ENCODE measurements around the gene TMEM50A. TPM values are rescaled to one million over a fixed set of nuclear protein-coding genes. Genes with fewer than 3 reads are reported as not detected.
"Not testable (repeated sequence)": the region's sequence is repeated elsewhere in the genome, so short reads cannot be mapped to it uniquely, and the experiment has no call there.

TMEM50A gene
- total RNA-seq, 2 experiments from 2014 or later, result 140 to 176 TPM

GRCh38 chr1:25382543-25382942 lies 44.4 kb downstream of the TMEM50A start:
- H3K4me1 Mint-ChIP-seq; H3K27me3 Mint-ChIP-seq; POLR2A ChIA-PET; DNase-seq; H3K36me3 Mint-ChIP-seq (ENCODE audit: low read depth); H3K27ac Mint-ChIP-seq; CTCF ChIA-PET; H3K4me3 Mint-ChIP-seq; H3K9me3 Mint-ChIP-seq: not testable (repeated sequence)

- H3K4me3 Mint-ChIP-seq; H3K27ac Mint-ChIP-seq; DNase-seq; H3K4me1 Mint-ChIP-seq; POLR2A ChIA-PET; H3K9me3 Mint-ChIP-seq; H3K36me3 Mint-ChIP-seq (ENCODE audit: low read depth); H3K27me3 Mint-ChIP-seq; CTCF ChIA-PET: not testable (repeated sequence)
Observed at GRCh38 chr1:25383090-25383489, 45.0 kb downstream of the TMEM50A start.

- H3K4me3 Mint-ChIP-seq; H3K36me3 Mint-ChIP-seq (ENCODE audit: low read depth); POLR2A ChIA-PET; H3K4me1 Mint-ChIP-seq; DNase-seq; CTCF ChIA-PET; H3K9me3 Mint-ChIP-seq; H3K27ac Mint-ChIP-seq: not testable (repeated sequence)
- H3K27me3 Mint-ChIP-seq, result peaks cover 10% of the 10 kb centered on the region
Observed at GRCh38 chr1:25383875-25384274, 45.7 kb downstream of the TMEM50A start.

GRCh38 chr1:25387096-25387495 lies 49.0 kb downstream of the TMEM50A start:
- H3K4me1 Mint-ChIP-seq; H3K36me3 Mint-ChIP-seq (ENCODE audit: low read depth); DNase-seq; H3K4me3 Mint-ChIP-seq; H3K27me3 Mint-ChIP-seq; POLR2A ChIA-PET; H3K27ac Mint-ChIP-seq; H3K9me3 Mint-ChIP-seq: not testable (repeated sequence)
- CTCF ChIA-PET, result interaction anchor here (0.9 kb wide), 1 partner anchor 508 kb away, joined by 5 read pairs; no protein-coding TSS in a partner anchor

- POLR2A ChIA-PET, H3K9me3 Mint-ChIP-seq, H3K4me1 Mint-ChIP-seq: not testable (repeated sequence)
Observed at GRCh38 chr1:25388691-25389090, 50.6 kb downstream of the TMEM50A start.

GRCh38 chr1:25389721-25390120 lies 51.6 kb downstream of the TMEM50A start:
- DNase-seq; H3K4me3 Mint-ChIP-seq; H3K27ac Mint-ChIP-seq; H3K4me1 Mint-ChIP-seq; H3K27me3 Mint-ChIP-seq; H3K9me3 Mint-ChIP-seq; H3K36me3 Mint-ChIP-seq (ENCODE audit: low read depth); CTCF ChIA-PET: not testable (repeated sequence)
- POLR2A ChIA-PET, result interaction anchor here (0.6 kb wide), 1 partner anchor 521 kb away, joined by 4 read pairs; no protein-coding TSS in a partner anchor

More at GRCh38 chr1:25388691-25389090, 50.6 kb downstream of the TMEM50A start:
- CTCF ChIA-PET; DNase-seq; H3K4me3 Mint-ChIP-seq; H3K27me3 Mint-ChIP-seq; H3K36me3 Mint-ChIP-seq (ENCODE audit: low read depth); H3K27ac Mint-ChIP-seq: not testable (repeated sequence)

GRCh38 chr1:25392841-25393240 lies 54.7 kb downstream of the TMEM50A start:
- Mint-ChIP-seq H3K9me3 (no peaks in the 10 kb centered on the region), H3K27ac (no peak overlapping the region), H3K36me3 (ENCODE audit: low read depth) (no peaks in the 10 kb centered on the region), H3K4me1 (no peaks in the 10 kb centered on the region), H3K27me3 (peaks cover 10% of the 10 kb centered on the region), H3K4me3 (no peak overlapping the region)
- no peak for DNase-seq
- CTCF ChIA-PET, result no interaction called here
- POLR2A ChIA-PET, result no interaction called here

- DNase-seq; H3K4me1 Mint-ChIP-seq; H3K9me3 Mint-ChIP-seq; POLR2A ChIA-PET; H3K27ac Mint-ChIP-seq; CTCF ChIA-PET; H3K36me3 Mint-ChIP-seq (ENCODE audit: low read depth); H3K4me3 Mint-ChIP-seq: not testable (repeated sequence)
- peaks cover 19% of the 10 kb centered on the region for H3K27me3 Mint-ChIP-seq
Observed at GRCh38 chr1:25397549-25397948, 59.4 kb downstream of the TMEM50A start.

- peaks cover 19% of the 10 kb centered on the region for H3K27me3 Mint-ChIP-seq
- DNase-seq; H3K36me3 Mint-ChIP-seq (ENCODE audit: low read depth); POLR2A ChIA-PET; H3K4me3 Mint-ChIP-seq; H3K9me3 Mint-ChIP-seq; CTCF ChIA-PET; H3K4me1 Mint-ChIP-seq; H3K27ac Mint-ChIP-seq: not testable (repeated sequence)
Observed at GRCh38 chr1:25398079-25398478, 59.9 kb downstream of the TMEM50A start.

- H3K27me3 Mint-ChIP-seq, result peaks cover 13% of the 10 kb centered on the region
- H3K4me3 Mint-ChIP-seq; H3K4me1 Mint-ChIP-seq; CTCF ChIA-PET; H3K27ac Mint-ChIP-seq; POLR2A ChIA-PET; H3K36me3 Mint-ChIP-seq (ENCODE audit: low read depth); H3K9me3 Mint-ChIP-seq: not testable (repeated sequence)
- peak; percentile 30 for DNase-seq
Observed at GRCh38 chr1:25402947-25403803, 65.0 kb downstream of the TMEM50A start.

- POLR2A ChIA-PET; DNase-seq; H3K4me1 Mint-ChIP-seq; H3K27me3 Mint-ChIP-seq; H3K4me3 Mint-ChIP-seq; H3K36me3 Mint-ChIP-seq (ENCODE audit: low read depth); H3K9me3 Mint-ChIP-seq; H3K27ac Mint-ChIP-seq: not testable (repeated sequence)
- CTCF ChIA-PET, result interaction anchor here (0.6 kb wide), 1 partner anchor 400 kb away, joined by 3 read pairs; no protein-coding TSS in a partner anchor
Observed at GRCh38 chr1:25405731-25406305, 67.7 kb downstream of the TMEM50A start.

GRCh38 chr1:25409641-25410427 lies 71.7 kb downstream of the TMEM50A start:
- H3K36me3 Mint-ChIP-seq (ENCODE audit: low read depth); CTCF ChIA-PET; H3K4me1 Mint-ChIP-seq; H3K9me3 Mint-ChIP-seq; H3K4me3 Mint-ChIP-seq; H3K27me3 Mint-ChIP-seq; H3K27ac Mint-ChIP-seq; POLR2A ChIA-PET; DNase-seq: not testable (repeated sequence)
